Activated T-cell treated with anti-CD3 and anti-CD28 coated beads for 48 hours (primary cell): ENCODE results near the gene CLDN22.

Experiments used
- DNase-seq: peaks from one replicate; pipeline ENCODE4 v3.0.0-alpha.2; 2020; ENCODE audit warnings: low read depth

The CLDN22 gene

DNA sequence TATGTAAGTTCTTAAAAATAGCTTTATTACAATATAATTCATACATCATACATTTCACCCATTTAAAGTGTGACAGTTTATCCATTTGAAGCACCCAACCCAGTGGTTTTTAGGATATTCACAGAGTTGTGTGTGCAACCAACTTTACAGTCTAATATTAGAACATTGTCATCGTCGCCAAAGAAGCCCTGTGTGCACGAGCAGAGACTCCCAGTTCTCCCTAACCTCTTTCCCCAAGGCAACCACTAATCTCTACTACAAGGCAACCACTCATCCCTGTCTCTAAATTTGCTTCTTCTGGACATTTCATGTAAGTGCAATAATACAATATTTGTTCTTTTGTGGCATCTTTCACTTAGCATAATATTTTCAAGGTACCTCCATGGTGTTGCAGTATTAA is 47.7 kb downstream of the CLDN22 start:
- DNase-seq: no peak

DNA sequence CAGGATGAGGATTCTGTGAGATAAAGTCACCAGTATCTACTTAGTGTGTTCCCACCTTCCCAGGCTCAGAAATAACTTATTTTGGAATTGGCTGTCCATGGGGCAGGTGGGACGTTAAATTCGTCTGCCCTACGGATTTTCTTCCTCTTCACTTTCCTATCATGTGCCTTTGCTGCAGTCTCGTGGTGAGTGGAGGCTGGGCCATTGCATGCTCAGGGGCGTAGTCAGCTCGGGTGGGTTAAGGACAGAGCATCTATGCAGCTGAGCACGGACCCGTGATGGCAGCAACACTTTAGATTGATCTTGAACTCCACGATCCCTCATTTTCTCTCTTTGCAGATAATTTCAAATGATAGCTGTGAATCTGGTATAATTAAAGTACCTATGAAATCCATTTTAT is 51.5 kb downstream of the CLDN22 start:
- DNase-seq: no peak
